SK-N-SH (cell line): ENCODE results near the gene RIC8B. TPM values are rescaled to one million over a fixed set of nuclear protein-coding genes. Genes with fewer than 3 reads are reported as not detected.

Experiments
- CTCF ChIA-PET: fragments of 300-600, 350-600 bp; formaldehyde crosslinking; extraction: SDS; loops from one replicate; lab custom pipeline; 2021; lab: Yijun Ruan, JAX
- POLR2A ChIA-PET: fragments of 350-600 bp; sonication (Branson Sonifier 250); formaldehyde crosslinking; extraction: SDS; loops from one replicate; lab custom pipeline; 2020; ENCODE audit warnings: antibody characterized with exemption, inconsistent platforms; lab: Yijun Ruan, JAX
- DNase-seq: peaks from one replicate; pipeline ENCODE4 v3.0.0; 2012
- H2AFZ ChIP-seq: fragments of 200-600 bp; sonication (generic); 2 replicates; pipeline ENCODE4 v1.8.1; 2016; ENCODE audit warnings: antibody characterized with exemption, mild to moderate bottlenecking, low read depth
- H3F3A ChIP-seq: fragments of 200-600 bp; sonication (generic); replicated peaks from 2 replicates; pipeline ENCODE3; 2016; ENCODE audit warnings: antibody characterized with exemption, mild to moderate bottlenecking; ENCODE audit not compliant: insufficient read depth
- H3K27ac ChIP-seq, 2 experiments: fragments of 200-500 bp in 1 of 2; fragments of 200-600 bp in 1 of 2; sonication (Bioruptor generic) in 1 of 2; sonication (generic), shearing (Covaris generic) in 1 of 2; 2 replicates each; pipeline versions ENCODE4 v1.5.1 to v1.6.1; 2014 to 2016; ENCODE audit warnings: low read depth in 2 of 2, inconsistent platforms in 1 of 2, low read length in 1 of 2, mild to moderate bottlenecking in 1 of 2, mixed read lengths in 1 of 2
- H3K27me3 ChIP-seq: fragments of 200-600 bp; sonication (generic), shearing (Covaris generic); 2 replicates; pipeline ENCODE4 v1.6.1; 2016; ENCODE audit warnings: mixed run types; ENCODE audit not compliant: insufficient read depth
- H3K36me3 ChIP-seq, 2 experiments: fragments of 200-500 bp in 1 of 2; fragments of 200-600 bp in 1 of 2; sonication (Bioruptor generic) in 1 of 2; sonication (generic) in 1 of 2; replicated peaks in 1 of 2; 2 replicates each; pipeline versions ENCODE3 to v1.5.1; 2014 to 2016; ENCODE audit warnings: low read length in 1 of 2, mild to moderate bottlenecking in 1 of 2; ENCODE audit not compliant: insufficient read depth in 2 of 2, control insufficient read depth in 1 of 2
- H3K4me1 ChIP-seq, 2 experiments: fragments of 200-500 bp in 1 of 2; fragments of 200-600 bp in 1 of 2; sonication (Bioruptor generic) in 1 of 2; sonication (generic), shearing (Covaris generic) in 1 of 2; 2 replicates each; pipeline versions ENCODE4 v1.5.1 to v1.6.1; 2014 to 2016; ENCODE audit warnings: low read depth in 1 of 2, low read length in 1 of 2, mixed run types in 1 of 2; ENCODE audit not compliant: insufficient read depth in 2 of 2, control insufficient read depth in 1 of 2
- H3K4me2 ChIP-seq: fragments of 200-600 bp; sonication (generic), shearing (Covaris generic); 2 replicates; pipeline ENCODE4 v1.6.1; 2017; ENCODE audit warnings: mixed run types
- H3K4me3 ChIP-seq, 2 experiments: fragments of 200-500 bp in 1 of 2; fragments of 200-600 bp in 1 of 2; sonication (Bioruptor generic) in 1 of 2; sonication (generic), shearing (Covaris generic) in 1 of 2; 2 replicates each; pipeline versions ENCODE4 v1.5.1 to v1.8.1; 2014 to 2016; ENCODE audit warnings: low read depth in 2 of 2, inconsistent platforms in 1 of 2, low read length in 1 of 2, mild to moderate bottlenecking in 1 of 2, mixed read lengths in 1 of 2, moderate library complexity in 1 of 2
- H3K79me2 ChIP-seq: fragments of 200-600 bp; sonication (generic); 2 replicates; pipeline ENCODE4 v1.8.1; 2017; ENCODE audit warnings: mild to moderate bottlenecking; ENCODE audit not compliant: insufficient read depth
- H3K9ac ChIP-seq: fragments of 200-600 bp; sonication (generic); 2 replicates; pipeline ENCODE4 v1.6.1; 2017; ENCODE audit warnings: mixed run types
- H3K9me2 ChIP-seq: fragments of 200-600 bp; sonication (generic); 2 replicates; pipeline ENCODE4 v1.6.1; 2017; ENCODE audit warnings: mixed run types
- H3K9me3 ChIP-seq: fragments of 200-600 bp; sonication (generic); 2 replicates; pipeline ENCODE4 v1.6.1; 2017; ENCODE audit warnings: mixed run types, mild to moderate bottlenecking, moderate library complexity
- H4K20me1 ChIP-seq: fragments of 200-600 bp; sonication (generic); 2 replicates; pipeline ENCODE4 v1.6.1; 2017; ENCODE audit warnings: mild to moderate bottlenecking, mixed run types; ENCODE audit not compliant: insufficient read depth
- CHD2 ChIP-seq: fragments of 150-350 bp; IDR thresholded peaks from 2 replicates; pipeline ENCODE4 v1.6.1; 2018; ENCODE audit warnings: low read length; ENCODE audit not compliant: partially characterized antibody
- ELF1 ChIP-seq: IDR thresholded peaks from 2 replicates; pipeline ENCODE4 v1.4.0; 2012
- EZH2phosphoT487 ChIP-seq: fragments of 200-600 bp; sonication (generic); IDR thresholded peaks from 2 replicates; pipeline ENCODE4 v1.6.1; 2017; ENCODE audit warnings: low read depth, mixed run types, mild to moderate bottlenecking, antibody characterized with exemption, moderate library complexity, borderline replicate concordance
- GABPA ChIP-seq: IDR thresholded peaks from 2 replicates; pipeline ENCODE4 v1.4.0; 2012; ENCODE audit warnings: low read depth, mild to moderate bottlenecking
- IRF3 ChIP-seq: fragments of 150-350 bp; IDR thresholded peaks from 2 replicates; pipeline ENCODE4 v1.6.1; 2016; ENCODE audit warnings: mild to moderate bottlenecking, low read depth, low read length
- JUND ChIP-seq: IDR thresholded peaks from 2 replicates; pipeline ENCODE4 v1.4.0; 2012
- MAX ChIP-seq: IDR thresholded peaks from 2 replicates; pipeline ENCODE4 v1.4.0; 2012; ENCODE audit warnings: low read depth
- MEF2A ChIP-seq: IDR thresholded peaks from 2 replicates; pipeline ENCODE4 v1.4.0; 2012; ENCODE audit warnings: low read depth, borderline replicate concordance
- MXI1 ChIP-seq: IDR thresholded peaks from 2 replicates; pipeline ENCODE4 v1.6.1; 2012; ENCODE audit warnings: mild to moderate bottlenecking, low read depth, low read length, improper control_type of control experiment
- NRF1 ChIP-seq: IDR thresholded peaks from 2 replicates; pipeline ENCODE4 v1.6.1; 2012; ENCODE audit warnings: low read depth, mild to moderate bottlenecking, low read length
- RAD21 ChIP-seq: IDR thresholded peaks from 2 replicates; pipeline ENCODE4 v1.6.1; 2012; ENCODE audit warnings: mild to moderate bottlenecking, low read length
- RCOR1 ChIP-seq: fragments of 150-350 bp; IDR thresholded peaks from 2 replicates; pipeline ENCODE4 v1.6.1; 2017; ENCODE audit warnings: antibody characterized with exemption, low read length
- REST ChIP-seq: IDR thresholded peaks from 2 replicates; pipeline ENCODE4 v1.6.1; 2012; ENCODE audit warnings: mild to moderate bottlenecking, low read depth, low read length, moderate library complexity
- RFX5 ChIP-seq: IDR thresholded peaks from 2 replicates; pipeline ENCODE4 v1.6.1; 2012; ENCODE audit warnings: mild to moderate bottlenecking, improper control_type of control experiment, low read length
- SMC3 ChIP-seq: IDR thresholded peaks from 2 replicates; pipeline ENCODE4 v1.6.1; 2012; ENCODE audit warnings: low read depth, low read length, improper control_type of control experiment
- TAF1 ChIP-seq: IDR thresholded peaks from 2 replicates; pipeline ENCODE4 v1.6.1; 2012; ENCODE audit warnings: low read depth, mild to moderate bottlenecking, low read length, moderate library complexity, borderline replicate concordance
- TCF12 ChIP-seq: IDR thresholded peaks from 2 replicates; pipeline ENCODE4 v1.4.0; 2012
- TEAD4 ChIP-seq: IDR thresholded peaks from 2 replicates; pipeline ENCODE4 v1.4.0; 2012; ENCODE audit warnings: mild to moderate bottlenecking, borderline replicate concordance; ENCODE audit not compliant: insufficient read depth
- WGBS: methylation state at CpG from one replicate; pipeline ENCODE4 v1.1.6; 2017; ENCODE audit warnings: low lambda C conversion rate; 5-methylcytosine and 5-hydroxymethylcytosine counted together
- polyA plus RNA-seq, 3 experiments: library from polyadenylated mRNA; depleted of rRNA; stranded (reverse); fragments of >200 nt; gene quantifications; 2 replicates each; pipeline ENCODE4 v1.2.3, GENCODE V29; 2012

The RIC8B gene
- polyA plus RNA-seq, 1 of the 3 experiments (the other 2 are of a cell fraction): 6.2 TPM

- H3K36me3 ChIP-seq: peaks cover 0 to 3% of the 10 kb centered on the region in 2 experiments
- H3K27me3 ChIP-seq: no peaks in the 10 kb centered on the region
- H4K20me1 ChIP-seq: no peaks in the 10 kb centered on the region
- no peak overlapping the region for H3K4me2 ChIP-seq
- CTCF ChIA-PET: interaction anchor here (1.5 kb wide), 1 partner anchor 71 kb away, joined by 4 read pairs; no protein-coding TSS in a partner anchor
- H3K9me2 ChIP-seq: no peaks in the 10 kb centered on the region
- no peak for TF ChIP-seq JUND
- no peak for TF ChIP-seq RFX5
- TF ChIP-seq CHD2: no peak
- TF ChIP-seq MAX: no peak
- TF ChIP-seq TAF1: no peak
- no peak for TF ChIP-seq IRF3
- TF ChIP-seq GABPA: no peak
- TF ChIP-seq MEF2A: no peak
- no peak for TF ChIP-seq SMC3
- TF ChIP-seq TCF12: no peak
- no peak for TF ChIP-seq NRF1
- no peak overlapping the region for H3K4me3 ChIP-seq
- no peak for DNase-seq
- H3K79me2 ChIP-seq: peaks cover 18% of the 10 kb centered on the region
- H3K4me1 ChIP-seq: peaks cover 3 to 13% of the 10 kb centered on the region in 2 experiments; a peak in 3 of 4 replicates
- H3F3A ChIP-seq: peaks cover 6% of the 10 kb centered on the region
- H3K9ac ChIP-seq: no peak overlapping the region
- POLR2A ChIA-PET: no interaction called here
- no peak overlapping the region for H3K27ac ChIP-seq
- H2AFZ ChIP-seq: no peak overlapping the region; the same call in 1 of the 2 replicates
- H3K9me3 ChIP-seq: no peaks in the 10 kb centered on the region
Observed at GRCh38 chr12:106771425-106771824, 3.1 kb upstream of the RIC8B start.

- CTCF ChIA-PET: interaction anchor here (1.3 kb wide), 1 partner anchor 69 kb away, joined by 4 read pairs; no protein-coding TSS in a partner anchor
- H3K36me3 ChIP-seq: peaks cover 0 to 3% of the 10 kb centered on the region in 2 experiments
- H3K9me3 ChIP-seq: no peaks in the 10 kb centered on the region
- 42% methylated on average over 24 of the region's 25 CpGs for WGBS
- TF ChIP-seq TCF12: no peak
- TF ChIP-seq TEAD4: 0 out of 2 replicates have a peak, but pooled peaks have one; percentile 15
- no peak for TF ChIP-seq ELF1
- peak; percentile 5; the same call in 1 of the 2 replicates for TF ChIP-seq RAD21
- TF ChIP-seq RCOR1: no peak
- TF ChIP-seq MXI1: peak; percentile 25; the same call in 1 of the 2 replicates
- no peak for TF ChIP-seq EZH2phosphoT487
- no peak for TF ChIP-seq REST
- TF ChIP-seq, all 33 proteins: peak for 3
- Histone ChIP-seq H3K27me3 (no peaks in the 10 kb centered on the region), H3K27ac (peak overlapping the region; percentile 82 to 99), H3K79me2 (peaks cover 38% of the 10 kb centered on the region), H3K4me3 (peak overlapping the region; percentile 86 to 93), H4K20me1 (no peaks in the 10 kb centered on the region), H3K4me1 (peaks cover 0 to 13% of the 10 kb centered on the region in 2 experiments; a peak in 2 of 4 replicates), H3K9ac (peak overlapping the region; percentile 90), H3K4me2 (peak overlapping the region; percentile 94), H3F3A (peaks cover 6% of the 10 kb centered on the region), H2AFZ (peak overlapping the region; percentile 93), H3K9me2 (no peaks in the 10 kb centered on the region)
- POLR2A ChIA-PET: no interaction called here
- peak; percentile 30 for DNase-seq
Observed at GRCh38 chr12:106773286-106774004, 1.0 kb upstream of the RIC8B start.
